Measurements from ENCODE around the gene TMIGD3.
"Not testable (repeated sequence)": the region's sequence is repeated elsewhere in the genome, so short reads cannot be mapped to it uniquely, and the experiment has no call there.

TMIGD3 gene

GRCh38 chr1:111503585-111504060, at the start of gene TMIGD3, which contains the start of gene ADORA3:
TSS of gene TMIGD3 (minus strand) at chr1:111503633. CDS start at chr1:111503354, 279 bp downstream.
TSS of gene ADORA3 (minus strand) at chr1:111503633. CDS start at chr1:111503354, 279 bp downstream.
- no peak for DNase-seq

GRCh38 chr1:111553196-111553595, 49.8 kb upstream of the TMIGD3 start:
- DNase-seq: no peak

- no peak for DNase-seq
These were observed 49.2 kb upstream of the TMIGD3 start for GRCh38 chr1:111552587-111552986.

GRCh38 chr1:111551623-111552411, 48.4 kb upstream of the TMIGD3 start:
- DNase-seq: no peak

- not testable (repeated sequence) for DNase-seq
These were observed 44.4 kb upstream of the TMIGD3 start for GRCh38 chr1:111547786-111548185.

- no peak for DNase-seq
These were observed 38.8 kb upstream of the TMIGD3 start for GRCh38 chr1:111542187-111542586.

GRCh38 chr1:111541721-111542120, 38.3 kb upstream of the TMIGD3 start:
- no peak for DNase-seq

- no peak for DNase-seq
These were observed 37.5 kb upstream of the TMIGD3 start for GRCh38 chr1:111540928-111541327.

- no peak for DNase-seq
These were observed 35.1 kb upstream of the TMIGD3 start for GRCh38 chr1:111538343-111539025.

- DNase-seq: no peak
These were observed 32.1 kb upstream of the TMIGD3 start for GRCh38 chr1:111535256-111536191.

- DNase-seq: no peak
These were observed 16.6 kb upstream of the TMIGD3 start for GRCh38 chr1:111520053-111520452.

GRCh38 chr1:111517469-111518225, 14.2 kb upstream of the TMIGD3 start:
- DNase-seq: peak; percentile 61

- DNase-seq: no peak
These were observed 12.6 kb upstream of the TMIGD3 start for GRCh38 chr1:111516005-111516535.

- DNase-seq: no peak
These were observed 12.0 kb upstream of the TMIGD3 start for GRCh38 chr1:111515291-111516004.

- no peak for DNase-seq
These were observed 10.1 kb upstream of the TMIGD3 start for GRCh38 chr1:111513410-111514020.

GRCh38 chr1:111512931-111513330, 9.5 kb upstream of the TMIGD3 start:
- no peak for DNase-seq

GRCh38 chr1:111512132-111512889, 8.9 kb upstream of the TMIGD3 start:
- no peak for DNase-seq

GRCh38 chr1:111511370-111511769, 7.9 kb upstream of the TMIGD3 start:
- no peak for DNase-seq

- DNase-seq: no peak
These were observed 6.6 kb upstream of the TMIGD3 start for GRCh38 chr1:111509997-111510375.
